SHP77 treated with DMSO at 0.1 percent for 48 hours (cell line): ENCODE measurements around the gene RIN3.

Experiments used
- DNase-seq: peaks from one replicate; lab custom pipeline; 2025; lab: John Stamatoyannopoulos, UW

The RIN3 gene

GRCh38 chr14:92687681-92688433 lies 174.3 kb downstream of the RIN3 start:
- DNase-seq = no peak

GRCh38 chr14:92688434-92689375 lies 175.1 kb downstream of the RIN3 start:
- no peak for DNase-seq

GRCh38 chr14:92690171-92691011 lies 176.8 kb downstream of the RIN3 start:
- DNase-seq = peak; percentile 64

GRCh38 chr14:92692822-92693226 lies 179.2 kb downstream of the RIN3 start:
- peak; percentile 86 for DNase-seq

- DNase-seq = no peak
Measured at GRCh38 chr14:92693998-92694795, 180.6 kb downstream of the RIN3 start.

GRCh38 chr14:92694807-92695206 lies 181.2 kb downstream of the RIN3 start:
- no peak for DNase-seq

GRCh38 chr14:92695562-92695961 lies 182.0 kb downstream of the RIN3 start:
- no peak for DNase-seq

- DNase-seq = no peak
Measured at GRCh38 chr14:92696366-92696765, 182.8 kb downstream of the RIN3 start.

GRCh38 chr14:92698393-92698792 lies 184.8 kb downstream of the RIN3 start:
- no peak for DNase-seq

GRCh38 chr14:92701826-92702225 lies 188.2 kb downstream of the RIN3 start:
- no peak for DNase-seq

GRCh38 chr14:92702441-92702918 lies 188.9 kb downstream of the RIN3 start:
- no peak for DNase-seq

- DNase-seq = no peak
Measured at GRCh38 chr14:92703516-92703915, 189.9 kb downstream of the RIN3 start.

- DNase-seq = no peak
Measured at GRCh38 chr14:92704036-92704804, 190.6 kb downstream of the RIN3 start.

GRCh38 chr14:92704821-92705220 lies 191.2 kb downstream of the RIN3 start:
- DNase-seq = no peak

- DNase-seq = no peak
Measured at GRCh38 chr14:92706386-92706785, 192.8 kb downstream of the RIN3 start.

GRCh38 chr14:92709340-92710000 lies 195.9 kb downstream of the RIN3 start:
- DNase-seq = no peak

GRCh38 chr14:92710001-92710341 lies 196.4 kb downstream of the RIN3 start:
- DNase-seq = no peak

- no peak for DNase-seq
Measured at GRCh38 chr14:92711976-92712653, 198.5 kb downstream of the RIN3 start.

GRCh38 chr14:92712654-92713051 lies 199.1 kb downstream of the RIN3 start:
- DNase-seq = no peak
